Thyroid gland (tissue), 4 donors: ENCODE data around the gene CFAP20DC. TPM values are rescaled to one million over a fixed set of nuclear protein-coding genes. Genes with fewer than 3 reads are reported as not detected.

ENCODE experiments used
- DNase-seq, 2 donors: peaks; one replicate each; pipeline ENCODE4 v3.0.0-alpha.2; 2019
- H3K27ac ChIP-seq, 3 donors: fragments of 200-600 bp; sonication (generic); 1 replicate in 2 of 3; 2 replicates in 1 of 3; pipeline ENCODE4 v1.5.1; 2016 to 2019; ENCODE audit warnings: mild to moderate bottlenecking in 1 of 3, moderate library complexity in 1 of 3
- H3K27me3 ChIP-seq: fragments of 200-600 bp; sonication (generic); one replicate; pipeline ENCODE4 v1.5.1; 2019
- H3K36me3 ChIP-seq, 2 donors: fragments of 200-600 bp; sonication (generic); one replicate each; pipeline ENCODE4 v1.5.1; 2016 to 2019
- H3K4me1 ChIP-seq, 2 donors: fragments of 200-600 bp; sonication (generic); one replicate each; pipeline ENCODE4 v1.5.1; 2017 to 2019
- H3K4me3 ChIP-seq, 3 donors: fragments of 200-600 bp; sonication (generic); replicated peaks in 1 of 3; 1 replicate in 2 of 3; 2 replicates in 1 of 3; pipeline ENCODE4 v1.5.1; 2016; ENCODE audit warnings: mild to moderate bottlenecking in 1 of 3
- H3K9me3 ChIP-seq: fragments of 200-600 bp; sonication (generic); one replicate; pipeline ENCODE4 v1.5.1; 2017
- POLR2A ChIP-seq, 2 donors: fragments of 450-650 bp; IDR thresholded peaks; one replicate each; pipeline ENCODE4 v1.6.1; 2017; ENCODE audit warnings: antibody characterized with exemption in 2 of 2, mild to moderate bottlenecking in 2 of 2, moderate library complexity in 1 of 2
- WGBS, 2 donors: methylation state at CpG; one replicate each; pipeline ENCODE4 v1.1.5; 2017; 5-methylcytosine and 5-hydroxymethylcytosine counted together
- intact Hi-C: fragments of 100-400 bp; cut with DNase I; formaldehyde crosslinking; loops from one replicate; pipeline ENCODE4 v1.15.1; 2023
- total RNA-seq, 4 donors: library from RNA; depleted of rRNA; stranded (reverse); fragments of >200 nt; gene quantifications; one replicate each; pipeline ENCODE4 v1.2.3, GENCODE V29; 2016
- TF ChIP-seq, protein P1 (sequence below), 6 experiments: fragments of 200-600 bp in 3 of 6; fragments of 450-650 bp in 3 of 6; sonication (generic) in 3 of 6; IDR thresholded peaks; one replicate each; pipeline ENCODE4 v1.5.1; 2016 to 2019; ENCODE audit warnings: antibody characterized with exemption in 6 of 6, mild to moderate bottlenecking in 2 of 6, inconsistent platforms in 1 of 6, moderate library complexity in 1 of 6

CFAP20DC gene
- total RNA-seq, 4 donors from 2014 or later: 0.20 to 0.92 (median 0.60) TPM

GRCh38 chr3:58868097-58868779, 181.6 kb downstream of the CFAP20DC start:
- intact Hi-C loops: no loop called here
- 80 to 84% methylated on average over 5 of the region's 5 CpGs for WGBS, 2 donors

GRCh38 chr3:58867621-58868020, 182.2 kb downstream of the CFAP20DC start:
- TF ChIP-seq POLR2A (IDR thresholded peaks at IDR 0.05): no peak
- no peak overlapping the region for H3K27ac ChIP-seq
- intact Hi-C loops: no loop called here
- H3K4me3 ChIP-seq: no peak overlapping the region
- H3K27me3 ChIP-seq: no peaks in the 10 kb centered on the region
- WGBS, 2 donors: 82 to 83% methylated on average over 4 of the region's 4 CpGs
- H3K36me3 ChIP-seq: no peaks in the 10 kb centered on the region
- H3K4me1 ChIP-seq: no peaks in the 10 kb centered on the region
- no peak for DNase-seq
- no peaks in the 10 kb centered on the region for H3K9me3 ChIP-seq

More at GRCh38 chr3:58868097-58868779, 181.6 kb downstream of the CFAP20DC start:
- no peak overlapping the region for H3K27ac ChIP-seq
- no peak for DNase-seq
- no peaks in the 10 kb centered on the region for H3K27me3 ChIP-seq
- H3K36me3 ChIP-seq: no peaks in the 10 kb centered on the region
- H3K4me3 ChIP-seq: no peak overlapping the region
- no peaks in the 10 kb centered on the region for H3K4me1 ChIP-seq
- TF ChIP-seq, protein P1, sequence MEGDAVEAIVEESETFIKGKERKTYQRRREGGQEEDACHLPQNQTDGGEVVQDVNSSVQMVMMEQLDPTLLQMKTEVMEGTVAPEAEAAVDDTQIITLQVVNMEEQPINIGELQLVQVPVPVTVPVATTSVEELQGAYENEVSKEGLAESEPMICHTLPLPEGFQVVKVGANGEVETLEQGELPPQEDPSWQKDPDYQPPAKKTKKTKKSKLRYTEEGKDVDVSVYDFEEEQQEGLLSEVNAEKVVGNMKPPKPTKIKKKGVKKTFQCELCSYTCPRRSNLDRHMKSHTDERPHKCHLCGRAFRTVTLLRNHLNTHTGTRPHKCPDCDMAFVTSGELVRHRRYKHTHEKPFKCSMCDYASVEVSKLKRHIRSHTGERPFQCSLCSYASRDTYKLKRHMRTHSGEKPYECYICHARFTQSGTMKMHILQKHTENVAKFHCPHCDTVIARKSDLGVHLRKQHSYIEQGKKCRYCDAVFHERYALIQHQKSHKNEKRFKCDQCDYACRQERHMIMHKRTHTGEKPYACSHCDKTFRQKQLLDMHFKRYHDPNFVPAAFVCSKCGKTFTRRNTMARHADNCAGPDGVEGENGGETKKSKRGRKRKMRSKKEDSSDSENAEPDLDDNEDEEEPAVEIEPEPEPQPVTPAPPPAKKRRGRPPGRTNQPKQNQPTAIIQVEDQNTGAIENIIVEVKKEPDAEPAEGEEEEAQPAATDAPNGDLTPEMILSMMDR (IDR thresholded peaks at IDR 0.05): no peak
- TF ChIP-seq POLR2A (IDR thresholded peaks at IDR 0.05): no peak
- H3K9me3 ChIP-seq: no peaks in the 10 kb centered on the region

DNA sequence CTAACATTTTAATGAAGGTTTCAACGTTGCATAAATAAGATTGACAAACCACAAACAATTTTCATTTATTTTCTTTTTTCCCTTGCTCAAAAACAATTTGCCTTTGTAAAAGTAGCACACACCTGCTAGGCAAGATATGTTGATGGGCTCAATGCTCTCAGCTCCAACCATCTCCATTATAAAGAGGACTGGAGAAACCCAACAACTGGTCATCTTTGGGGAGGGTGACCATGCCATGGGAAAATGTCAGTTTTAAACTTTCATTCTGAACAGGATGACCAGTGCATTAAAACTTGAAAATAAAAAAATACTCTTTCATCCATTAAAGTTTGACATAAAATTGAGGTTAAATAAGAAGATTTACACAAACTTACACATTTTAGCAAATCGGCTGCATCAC, 183.7 kb downstream of the CFAP20DC start:
- no peak for DNase-seq
- no peaks in the 10 kb centered on the region for H3K27me3 ChIP-seq
- WGBS, 2 donors: 71 to 73% methylated on average over 2 of the region's 2 CpGs
- no peaks in the 10 kb centered on the region for H3K4me1 ChIP-seq
- H3K36me3 ChIP-seq: no peaks in the 10 kb centered on the region
- no peaks in the 10 kb centered on the region for H3K9me3 ChIP-seq
- no peak overlapping the region for H3K27ac ChIP-seq
- intact Hi-C loops: no loop called here
- no peak overlapping the region for H3K4me3 ChIP-seq
- TF ChIP-seq, protein P1 (IDR thresholded peaks at IDR 0.05): no peak
- no peak for TF ChIP-seq POLR2A (IDR thresholded peaks at IDR 0.05)

GRCh38 chr3:58864480-58864879, 185.3 kb downstream of the CFAP20DC start:
- Histone ChIP-seq H3K4me3 (no peak overlapping the region), H3K4me1 (no peaks in the 10 kb centered on the region)
- intact Hi-C loops: no loop called here

DNA sequence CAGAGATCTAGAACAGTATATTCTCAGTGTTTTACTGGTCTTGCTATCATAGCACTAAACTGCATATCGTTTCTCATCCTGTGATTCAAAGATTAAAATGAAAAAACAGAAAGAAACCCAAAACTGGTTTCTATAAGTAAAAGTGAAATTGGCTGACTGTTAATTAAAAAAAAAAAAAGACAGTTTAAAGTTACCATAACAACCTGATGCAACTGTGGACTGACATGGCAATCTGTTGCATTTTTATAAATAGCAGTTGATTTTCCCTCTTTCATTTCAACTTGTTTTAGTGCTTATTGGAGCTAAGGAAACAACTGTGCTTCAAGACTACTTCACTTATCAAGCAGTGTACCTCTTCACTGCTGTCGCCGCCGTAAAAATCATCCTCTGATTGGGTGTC, 186.6 kb downstream of the CFAP20DC start:
- no peaks in the 10 kb centered on the region for H3K36me3 ChIP-seq
- H3K27ac ChIP-seq: no peak overlapping the region
- WGBS, 2 donors: 54 to 73% methylated on average over 4 of the region's 4 CpGs
- no peak overlapping the region for H3K4me3 ChIP-seq
- no peaks in the 10 kb centered on the region for H3K9me3 ChIP-seq
- no peaks in the 10 kb centered on the region for H3K27me3 ChIP-seq
- no peak for TF ChIP-seq POLR2A (IDR thresholded peaks at IDR 0.05)
- TF ChIP-seq, protein P1 (IDR thresholded peaks at IDR 0.05): no peak
- no peaks in the 10 kb centered on the region for H3K4me1 ChIP-seq
- intact Hi-C loops: no loop called here
- DNase-seq: no peak

More at GRCh38 chr3:58864480-58864879, 185.3 kb downstream of the CFAP20DC start:
- no peak overlapping the region for H3K27ac ChIP-seq
- no peaks in the 10 kb centered on the region for H3K9me3 ChIP-seq
- no peaks in the 10 kb centered on the region for H3K36me3 ChIP-seq
- H3K27me3 ChIP-seq: no peaks in the 10 kb centered on the region
- TF ChIP-seq POLR2A (IDR thresholded peaks at IDR 0.05): no peak
- TF ChIP-seq, protein P1 (IDR thresholded peaks at IDR 0.05): no peak
- DNase-seq: no peak
